ENCODE data around the gene PLIN1.
"Not testable (repeated sequence)": the region's sequence is repeated elsewhere in the genome, so short reads cannot be mapped to it uniquely, and the experiment has no call there.

PLIN1 gene, protein sequence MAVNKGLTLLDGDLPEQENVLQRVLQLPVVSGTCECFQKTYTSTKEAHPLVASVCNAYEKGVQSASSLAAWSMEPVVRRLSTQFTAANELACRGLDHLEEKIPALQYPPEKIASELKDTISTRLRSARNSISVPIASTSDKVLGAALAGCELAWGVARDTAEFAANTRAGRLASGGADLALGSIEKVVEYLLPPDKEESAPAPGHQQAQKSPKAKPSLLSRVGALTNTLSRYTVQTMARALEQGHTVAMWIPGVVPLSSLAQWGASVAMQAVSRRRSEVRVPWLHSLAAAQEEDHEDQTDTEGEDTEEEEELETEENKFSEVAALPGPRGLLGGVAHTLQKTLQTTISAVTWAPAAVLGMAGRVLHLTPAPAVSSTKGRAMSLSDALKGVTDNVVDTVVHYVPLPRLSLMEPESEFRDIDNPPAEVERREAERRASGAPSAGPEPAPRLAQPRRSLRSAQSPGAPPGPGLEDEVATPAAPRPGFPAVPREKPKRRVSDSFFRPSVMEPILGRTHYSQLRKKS

DNA sequence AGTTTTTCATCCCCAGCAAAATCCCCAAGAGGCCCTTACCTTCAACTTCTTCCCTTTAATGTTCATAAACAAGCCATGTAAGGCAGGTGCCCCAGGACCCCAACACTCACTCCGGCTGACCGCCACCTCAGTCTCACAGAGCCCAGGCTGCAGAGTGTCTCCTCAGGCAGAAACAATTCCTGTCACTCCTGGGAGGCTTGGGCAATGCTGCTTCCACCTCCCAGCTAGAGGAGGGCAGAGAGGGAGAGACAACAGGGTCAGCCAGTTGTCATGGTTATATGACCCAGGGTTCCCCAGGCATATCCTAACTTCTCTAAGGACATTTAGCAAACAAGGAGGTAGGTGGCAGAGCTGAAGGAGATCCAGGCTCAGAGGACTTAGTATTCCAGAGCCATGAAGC lies at the start of gene PLIN1:
PLIN1 (minus strand) TSS at position 156 of the 400 bp plus-strand sequence. CDS start 1,878 bp downstream, outside the sequence.
- no peak for DNase-seq

DNA sequence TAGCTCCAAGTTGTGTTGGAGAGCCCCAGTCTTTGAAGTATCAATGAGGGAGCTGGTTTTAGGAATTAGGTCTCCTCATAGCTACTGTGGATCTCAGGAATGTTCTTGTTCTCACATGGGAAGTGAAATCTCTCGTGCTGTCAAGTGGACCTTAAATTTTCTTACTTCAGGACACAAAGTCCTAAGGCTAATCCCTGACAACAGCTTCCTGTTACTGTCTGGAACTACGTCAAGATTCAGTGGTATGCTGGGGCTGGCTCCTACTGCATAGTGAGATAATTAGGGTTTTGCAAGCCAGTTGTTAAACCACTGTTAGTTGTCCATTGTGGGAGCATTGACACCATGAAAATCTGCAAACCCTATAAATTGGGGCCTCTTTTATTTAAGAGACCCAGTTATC lies 49.1 kb upstream of the PLIN1 start:
- DNase-seq: no peak

DNA sequence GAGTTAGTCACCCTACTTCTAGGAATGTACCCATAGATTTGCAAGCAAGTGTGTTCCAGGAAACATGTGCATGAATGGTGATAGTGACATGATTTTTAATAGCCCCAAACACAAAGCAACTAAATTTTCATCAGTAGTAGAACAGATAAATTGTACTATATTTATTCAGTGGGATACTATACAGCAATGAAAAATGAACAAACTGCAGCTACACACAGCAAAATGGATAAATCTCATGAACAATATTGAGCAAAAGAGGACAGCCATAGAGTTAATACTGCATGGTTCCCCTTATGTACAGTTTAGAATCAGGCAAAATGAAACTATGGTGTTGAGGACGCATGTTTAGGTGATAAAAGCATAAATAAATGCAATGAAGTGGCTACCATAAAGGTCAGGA lies 45.9 kb upstream of the PLIN1 start:
- DNase-seq: no peak

DNA sequence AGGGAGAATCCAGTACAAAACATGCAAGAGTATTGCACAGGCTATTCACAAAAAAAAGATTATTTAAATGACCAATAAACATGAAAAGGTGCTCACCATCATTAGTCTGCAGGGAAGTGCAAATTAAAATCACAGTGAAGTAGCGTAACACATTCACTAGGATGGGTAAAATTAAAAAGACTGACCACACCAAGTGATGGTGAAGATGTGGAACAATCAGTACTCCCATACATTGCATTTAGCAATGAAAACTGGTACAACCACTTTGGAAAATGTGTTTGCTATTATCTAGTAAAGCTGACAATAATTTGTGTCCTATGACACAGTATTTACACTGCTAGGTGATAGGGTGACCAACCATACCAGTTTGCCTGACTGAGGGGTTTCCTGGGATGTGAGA lies 45.5 kb upstream of the PLIN1 start:
- DNase-seq: no peak

DNA sequence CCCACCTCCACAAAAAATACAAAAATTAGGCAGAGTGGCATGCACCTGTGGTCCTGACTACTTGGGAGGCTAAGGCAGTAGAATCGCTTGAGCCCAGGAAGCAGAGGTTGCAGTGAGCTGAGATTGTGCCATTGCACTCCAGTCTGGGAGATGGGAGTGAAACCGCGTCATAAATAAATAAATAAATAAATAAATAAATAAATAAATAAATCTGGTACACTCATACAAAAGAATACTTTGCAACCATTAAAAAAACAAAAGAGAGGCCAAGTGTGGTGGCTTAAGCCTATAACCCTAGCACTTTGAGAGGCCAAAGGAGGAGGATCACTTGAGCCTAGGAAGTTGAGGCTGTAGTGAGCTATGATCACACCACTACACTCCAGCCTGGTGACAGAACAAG lies 43.9 kb upstream of the PLIN1 start:
- no peak for DNase-seq

DNA sequence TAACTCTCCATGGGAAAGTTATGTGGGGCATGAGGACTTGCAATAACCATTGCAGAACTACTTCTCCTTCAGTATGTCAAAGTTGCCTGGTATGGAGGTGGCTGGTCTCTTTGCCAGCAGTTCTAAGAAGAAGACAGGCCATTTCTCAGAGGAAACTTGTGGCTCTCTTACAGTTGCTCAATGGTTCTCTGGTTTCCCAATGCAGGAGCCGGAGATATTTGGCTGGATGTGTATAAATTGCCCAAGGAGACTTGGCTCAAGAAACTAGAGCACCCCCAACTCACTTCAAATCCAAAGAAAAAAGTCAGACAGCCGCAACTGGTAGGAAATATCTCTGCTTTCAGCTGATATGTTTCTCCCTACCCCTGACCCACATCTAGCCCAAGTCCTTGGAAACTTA lies 35.6 kb upstream of the PLIN1 start:
- DNase-seq: no peak

DNA sequence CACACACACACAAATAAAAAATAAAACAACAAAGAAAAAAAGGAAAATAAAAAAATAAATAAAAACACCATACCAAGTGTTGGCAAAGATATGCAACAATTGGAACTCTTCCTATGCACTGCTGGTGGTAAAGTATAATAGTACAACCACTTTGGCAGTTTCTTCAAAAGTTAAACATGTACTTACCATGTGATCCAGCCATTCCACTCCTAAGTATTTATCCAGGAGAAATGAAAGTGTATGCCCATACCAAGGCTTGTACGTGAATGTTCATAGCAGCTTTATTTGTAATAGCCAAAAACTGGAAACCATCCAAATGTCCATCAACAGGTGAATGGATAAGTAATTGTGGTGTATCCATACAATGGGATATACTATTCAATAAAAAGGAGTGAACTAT lies 28.4 kb upstream of the PLIN1 start:
- no peak for DNase-seq

DNA sequence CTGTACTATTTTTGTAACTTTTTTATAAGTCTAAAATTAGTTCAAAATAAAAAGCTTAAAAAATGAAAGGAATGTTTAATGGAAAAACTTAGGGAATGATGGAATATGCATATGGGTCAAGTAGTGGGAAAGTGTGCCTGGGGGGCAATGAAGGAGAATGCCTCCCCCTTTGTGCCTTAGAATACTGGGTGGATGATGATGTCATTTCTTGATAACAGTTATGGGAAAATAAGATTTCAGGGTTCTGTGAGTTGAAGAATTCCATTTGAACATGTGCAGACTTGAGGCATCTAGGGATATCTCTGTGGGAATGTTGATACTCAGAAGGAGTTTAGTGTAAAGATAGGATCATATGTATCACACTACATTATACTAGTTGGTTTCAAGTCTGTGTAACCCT lies 25.2 kb upstream of the PLIN1 start:
- no peak for DNase-seq

DNA sequence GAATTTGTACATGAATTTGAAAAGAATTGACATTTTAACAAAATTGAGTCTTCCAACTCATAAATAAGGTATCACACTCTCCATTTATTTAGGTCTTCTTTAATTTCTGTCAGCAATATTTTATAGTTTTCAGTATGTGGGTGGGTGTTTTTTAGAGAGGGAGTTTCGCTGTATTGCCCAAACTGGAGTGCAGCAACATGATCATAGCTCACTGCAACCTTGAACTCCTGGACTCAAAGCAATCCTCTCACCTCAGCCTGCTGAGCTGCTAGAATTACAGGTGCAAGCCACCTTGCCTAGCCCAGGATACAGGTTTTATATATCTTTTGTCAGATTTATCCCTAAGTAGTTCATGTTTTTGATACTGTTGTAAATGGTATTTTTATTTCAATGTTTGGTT lies 16.0 kb upstream of the PLIN1 start:
- DNase-seq: no peak

DNA sequence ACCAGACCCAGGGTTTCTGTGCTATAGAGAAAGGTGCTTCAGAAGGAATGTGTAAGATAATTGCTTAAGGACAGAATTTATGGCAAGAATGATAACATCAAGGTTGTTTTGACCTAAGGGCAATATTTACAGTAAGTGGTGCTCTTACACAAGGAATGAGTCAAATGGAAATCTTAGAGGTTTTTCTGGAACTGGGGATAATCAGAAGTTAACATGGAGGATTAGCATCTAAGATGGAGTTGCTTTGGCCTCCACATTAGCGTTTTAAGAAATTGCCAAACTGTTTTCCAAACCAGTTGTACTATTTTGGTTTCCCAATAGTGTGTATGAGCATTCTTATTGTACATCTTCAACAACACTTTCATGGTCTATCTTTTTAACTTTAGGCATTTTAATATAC lies 14.5 kb upstream of the PLIN1 start:
- DNase-seq: no peak

DNA sequence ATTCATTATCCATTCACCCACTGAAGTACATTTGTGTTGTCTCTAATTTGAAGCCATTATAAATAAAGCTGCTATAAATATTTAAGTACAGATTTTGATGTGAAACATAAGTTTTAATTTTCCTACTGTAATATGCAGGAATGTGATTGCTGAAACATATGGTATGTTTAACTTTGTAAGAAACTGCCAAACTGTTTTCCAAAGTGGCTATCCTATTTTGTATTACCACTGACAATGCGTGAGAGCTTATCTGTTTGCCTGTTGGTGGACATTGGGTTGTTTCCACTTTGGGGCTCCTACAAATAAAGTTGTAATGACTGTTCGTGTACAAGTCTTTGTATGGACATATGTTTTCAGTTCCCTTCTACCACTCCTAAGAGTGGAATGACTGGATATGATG lies 13.9 kb upstream of the PLIN1 start:
- no peak for DNase-seq

DNA sequence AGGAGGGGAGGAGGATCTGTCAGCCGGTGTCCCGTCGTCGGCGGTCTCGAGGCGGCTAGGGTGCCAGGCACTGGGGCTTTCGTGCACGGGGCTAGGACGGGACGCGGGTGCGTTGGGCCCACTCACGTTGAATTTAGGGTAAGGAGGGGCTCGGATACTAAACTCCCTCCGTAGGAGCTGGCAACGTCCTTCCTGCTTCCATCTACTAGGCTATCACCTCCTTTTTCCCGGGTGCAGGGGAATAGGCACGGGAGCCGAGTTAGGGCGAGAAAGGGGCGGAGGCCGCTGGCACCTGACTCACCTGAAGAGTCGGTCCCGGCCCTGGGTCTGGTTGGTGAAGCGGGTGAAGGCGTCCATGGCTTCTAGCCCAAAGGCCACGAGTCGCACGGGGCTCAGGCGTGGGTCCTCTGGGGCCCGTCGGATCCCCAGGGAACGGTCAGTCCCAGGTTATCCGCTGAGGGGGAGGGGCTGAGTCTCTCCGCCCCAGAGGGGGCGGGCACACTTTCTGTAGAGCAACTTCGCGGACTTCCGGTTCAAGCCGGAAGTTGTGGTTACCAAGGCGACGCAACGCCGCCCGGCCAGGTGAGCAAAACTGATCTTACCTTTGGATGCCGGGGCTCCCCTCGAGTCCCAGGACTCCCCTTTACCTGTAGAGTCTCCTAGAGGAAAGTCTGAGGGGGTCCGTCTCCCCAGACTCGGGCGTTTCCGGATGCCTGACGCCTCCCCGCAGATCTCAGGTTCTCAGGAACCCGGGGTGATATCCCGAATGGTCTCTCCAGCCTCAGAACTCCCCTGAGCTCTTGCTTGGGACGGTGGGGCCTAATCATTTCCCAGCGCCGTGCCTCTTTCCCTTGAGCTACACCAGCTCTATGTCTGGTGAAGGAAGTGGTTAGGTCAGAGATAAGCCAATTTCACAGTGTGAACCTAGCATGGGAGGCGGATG lies 11.4 kb upstream of the PLIN1 start, which contains the start of the genes PEX11A and WDR93:
PEX11A (minus strand) TSS at position 479 of the 943 bp plus-strand sequence; CDS start at position 357, 122 bp downstream.
WDR93 (plus strand) TSS at position 536 of the 943 bp plus-strand sequence. CDS start 10,936 bp downstream, outside the sequence.
- peak; percentile 34 for DNase-seq

DNA sequence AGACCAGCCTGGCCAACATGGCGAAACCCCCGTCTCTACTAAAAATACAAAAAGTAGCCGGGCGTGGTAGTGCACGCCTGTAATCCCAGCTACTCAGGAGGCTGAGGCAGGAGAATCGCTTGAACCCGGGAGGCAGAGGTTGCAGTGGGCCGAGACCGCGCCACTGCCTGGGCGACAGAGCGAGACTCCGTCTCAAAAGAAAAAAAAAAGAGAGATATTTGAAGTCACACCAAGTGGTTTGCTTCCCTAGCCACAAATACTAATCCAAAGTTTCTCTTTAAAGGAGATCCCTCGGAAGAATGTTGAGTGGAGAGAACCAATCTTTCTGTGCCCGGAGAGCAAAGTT lies 10.7 kb upstream of the PLIN1 start:
- not testable (repeated sequence) for DNase-seq

DNA sequence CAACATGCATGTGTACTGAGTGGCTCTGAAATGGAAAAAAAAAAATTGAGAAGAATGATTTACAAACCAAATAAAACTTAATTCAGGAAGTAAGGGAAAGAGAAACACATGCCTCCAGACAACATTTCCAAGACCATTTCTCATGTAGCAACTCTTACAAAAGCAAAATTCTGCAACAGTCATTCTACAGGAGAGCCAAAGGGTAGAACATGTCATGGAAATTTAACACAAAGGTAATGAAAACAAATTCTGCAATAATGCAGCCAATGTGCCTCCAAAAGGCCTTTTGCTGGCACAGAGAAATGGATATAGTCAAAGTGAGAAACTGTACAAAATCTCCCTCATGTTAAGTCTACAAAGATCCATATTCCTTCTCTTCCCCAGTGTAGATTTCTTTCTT lies 7.4 kb upstream of the PLIN1 start:
- DNase-seq: no peak

DNA sequence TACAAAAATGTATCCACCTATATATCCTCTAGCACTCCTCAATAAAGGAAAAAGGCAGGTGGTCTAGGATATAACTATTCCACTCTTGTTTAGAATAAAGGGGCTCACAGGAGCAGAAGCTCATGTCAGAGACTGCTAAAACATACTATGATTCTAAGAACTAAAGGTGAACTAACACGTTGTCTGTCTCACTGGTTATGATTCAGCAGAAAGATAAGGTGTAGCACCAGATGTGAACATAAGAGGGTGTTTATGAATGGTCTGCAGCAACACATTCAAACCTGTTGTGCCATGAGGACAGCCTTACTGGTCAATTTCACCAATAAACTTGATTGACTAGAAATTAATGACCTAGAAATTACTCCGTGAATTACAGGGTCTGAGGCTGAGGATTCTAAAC lies 6.8 kb upstream of the PLIN1 start:
- DNase-seq: no peak

DNA sequence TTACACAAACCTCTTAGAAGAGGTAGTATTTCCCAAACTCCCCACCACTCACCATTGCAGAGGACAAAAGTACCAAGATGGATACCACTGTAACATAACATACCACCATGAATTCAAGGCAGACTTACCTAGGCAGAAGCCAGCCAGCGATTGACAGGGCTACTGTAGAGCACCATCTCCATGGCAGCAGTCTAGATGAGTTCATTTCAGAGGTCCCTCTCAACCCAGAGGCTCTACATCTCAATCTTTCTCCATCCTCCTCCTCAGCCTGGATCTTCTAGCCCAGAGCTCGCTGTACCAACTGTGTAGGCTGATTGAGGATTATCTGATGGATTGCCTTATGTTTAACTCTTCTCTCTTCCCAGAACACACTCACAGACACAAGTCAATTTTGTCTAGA lies 2.0 kb upstream of the PLIN1 start:
- DNase-seq: no peak

DNA sequence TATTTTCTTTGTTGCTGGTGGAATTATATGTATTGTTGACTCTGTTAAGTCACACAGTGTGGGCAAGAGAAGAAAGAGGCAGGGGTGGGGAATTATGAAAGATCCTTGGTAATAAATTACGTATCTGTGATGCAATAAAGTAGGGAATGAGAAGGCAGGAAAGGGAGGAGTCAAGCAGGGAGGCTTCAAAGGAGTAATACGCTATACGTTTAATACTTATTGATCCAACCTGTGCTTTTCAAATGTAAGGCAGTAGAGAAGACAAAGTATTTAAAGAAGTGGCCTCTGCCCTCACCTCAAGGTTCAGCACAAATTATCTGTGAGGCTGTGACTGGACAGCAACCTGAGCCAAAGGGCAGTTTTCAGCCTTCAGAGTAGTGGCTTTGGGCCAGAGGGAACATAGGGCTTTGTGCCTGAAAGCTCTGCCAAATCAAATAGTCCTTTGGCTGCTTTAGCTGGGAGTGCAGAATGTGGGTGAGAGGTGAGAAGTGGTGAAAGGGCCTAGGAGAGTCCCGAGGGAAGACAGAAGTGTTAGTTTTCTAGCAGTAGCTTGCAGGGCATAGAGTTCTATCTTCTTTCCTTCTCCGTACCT lies 1.2 kb upstream of the PLIN1 start:
- DNase-seq: peak; percentile 56

DNA sequence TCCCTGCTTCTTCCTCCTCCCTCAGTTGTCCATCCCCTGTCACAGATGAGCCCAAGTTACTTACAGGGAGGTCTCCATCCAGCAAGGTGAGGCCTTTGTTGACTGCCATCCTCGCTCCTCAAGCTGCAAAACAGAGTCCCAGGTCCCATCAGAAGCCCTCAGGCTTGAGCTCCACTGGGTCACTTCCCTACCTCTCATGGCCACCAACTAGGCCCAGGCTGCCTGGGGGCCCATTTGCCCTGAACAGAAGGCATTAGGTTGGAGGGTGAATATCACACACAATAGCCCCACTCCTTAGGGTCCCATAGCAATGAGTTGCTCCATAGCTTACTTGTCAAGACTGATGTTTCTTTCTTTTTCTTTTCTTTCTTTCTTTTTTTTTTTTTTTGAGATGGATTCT lies 1.8 kb downstream of the PLIN1 start:
- no peak for DNase-seq

DNA sequence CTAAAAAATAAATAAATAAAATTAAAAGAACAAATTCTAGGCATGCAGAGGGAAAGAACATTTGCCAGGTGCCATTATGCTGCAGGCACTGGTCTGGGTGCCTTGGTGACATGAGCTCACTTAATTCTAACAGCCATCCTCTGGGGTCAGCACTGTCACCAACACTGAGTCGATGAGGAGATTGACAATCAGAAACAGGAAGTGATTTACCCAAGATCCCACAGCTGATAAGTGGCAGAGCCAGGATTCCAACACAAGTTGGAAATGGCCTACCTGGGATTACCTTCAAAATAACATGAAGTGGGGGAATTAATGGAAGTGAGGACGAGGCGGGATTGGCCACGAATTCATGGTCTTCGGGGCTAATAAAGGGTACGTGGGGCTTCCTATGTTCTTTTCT lies 3.6 kb downstream of the PLIN1 start:
- no peak for DNase-seq

DNA sequence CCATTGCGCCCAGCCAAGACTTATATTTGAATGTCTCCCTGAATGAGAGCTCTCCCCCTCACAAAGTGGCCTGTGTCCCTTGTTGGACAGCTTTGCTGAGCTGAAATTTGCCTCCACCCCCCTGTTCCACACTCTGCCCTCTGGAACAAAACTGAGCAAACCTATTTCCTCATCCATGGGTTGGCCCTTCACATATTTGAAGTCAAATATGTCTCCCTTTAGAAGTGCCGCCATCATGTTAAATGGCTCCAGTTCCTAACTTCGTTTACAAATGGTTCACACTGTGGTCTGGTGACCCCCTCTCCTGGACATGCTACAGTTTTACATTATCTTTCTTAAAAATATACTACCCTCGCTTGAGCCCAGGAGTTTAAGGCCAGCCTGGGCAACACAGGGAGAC lies 4.6 kb downstream of the PLIN1 start:
- no peak for DNase-seq

DNA sequence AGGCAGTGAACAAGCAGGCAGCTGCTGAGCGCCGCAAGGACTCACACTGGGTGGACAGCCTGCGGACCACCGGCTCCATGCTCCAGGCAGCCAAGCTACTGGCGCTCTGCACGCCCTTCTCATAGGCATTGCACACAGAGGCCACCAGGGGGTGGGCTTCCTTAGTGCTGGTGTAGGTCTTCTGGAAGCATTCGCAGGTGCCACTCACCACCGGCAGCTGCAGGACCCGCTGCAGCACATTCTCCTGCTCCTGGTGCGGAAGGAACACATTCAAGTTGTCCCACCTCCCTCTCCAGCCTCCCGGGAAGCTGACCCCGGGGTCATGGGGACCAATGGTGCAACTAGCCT lies 6.0 kb downstream of the PLIN1 start:
- no peak for DNase-seq

DNA sequence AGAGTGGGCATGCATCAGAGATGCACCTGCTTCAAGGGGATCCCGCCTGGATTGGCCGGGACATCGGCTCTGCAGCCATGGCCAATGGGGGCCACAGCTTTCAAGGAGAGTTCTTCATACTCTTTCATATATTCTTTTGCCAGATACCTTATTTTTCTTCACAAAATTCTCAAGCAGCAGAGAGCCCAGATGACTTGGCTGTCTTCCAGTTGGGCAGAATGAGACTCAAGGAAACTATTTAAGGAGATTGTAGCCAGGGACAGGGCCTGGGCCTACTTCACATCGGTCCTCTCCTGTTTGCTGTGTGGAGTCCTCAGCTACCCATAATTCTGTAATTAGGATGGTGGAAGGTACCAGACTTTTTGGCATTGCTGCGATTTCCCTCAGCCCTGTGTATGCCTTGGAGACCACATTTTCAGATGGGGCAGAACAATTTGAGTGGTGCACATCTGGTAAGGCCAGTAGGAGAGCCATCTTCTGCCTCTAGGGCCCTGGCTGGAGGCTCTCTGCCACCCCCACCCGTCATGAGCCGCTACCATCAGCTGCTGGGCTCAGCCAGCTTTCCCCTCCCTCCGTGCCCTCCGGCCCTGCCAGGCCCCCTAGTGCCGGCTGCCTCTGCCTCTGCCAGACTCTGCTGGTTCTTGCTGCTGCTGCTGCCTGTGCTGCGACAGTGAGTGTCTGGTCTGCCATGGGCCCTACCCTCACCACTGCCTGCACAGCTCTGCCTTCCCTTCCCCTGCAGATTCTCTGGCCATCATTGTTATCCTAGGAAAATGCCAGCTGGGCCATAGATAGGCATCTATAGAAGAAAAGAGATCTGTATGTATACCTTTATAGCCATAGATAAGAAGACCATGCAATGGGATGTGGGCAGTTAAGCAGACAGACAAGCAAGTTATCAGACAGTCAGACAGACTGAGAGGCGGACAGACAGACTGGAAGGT lies 6.7 kb downstream of the PLIN1 start:
- DNase-seq: peak; percentile 4
